ENCODE data around the gene EPHB1.
A peak's percentile ranks its signal among the peaks of the same experiment; 100 is the strongest.

EPHB1 gene

GRCh38 chr3:134796281-134797056 is 1.4 kb downstream of the EPHB1 start:
- H3K4me1 ChIP-seq, result no peaks in the 10 kb centered on the region
- no peaks in the 10 kb centered on the region for H3K36me3 ChIP-seq
- TF ChIP-seq CTCF (IDR thresholded peaks at IDR 0.05; ENCODE audit: low read depth, low read length), result no peak
- H3K27me3 ChIP-seq, result peaks cover 59% of the 10 kb centered on the region
- H3K9me3 ChIP-seq, result no peaks in the 10 kb centered on the region
- peak; percentile 23 for DNase-seq
- H3K4me3 ChIP-seq (ENCODE audit: low read depth, low read length), result peak overlapping the region; percentile 31

GRCh38 chr3:134797057-134797740 is 2.1 kb downstream of the EPHB1 start:
- H3K9me3 ChIP-seq, result no peaks in the 10 kb centered on the region
- TF ChIP-seq CTCF (IDR thresholded peaks at IDR 0.05; ENCODE audit: low read depth, low read length), result no peak
- H3K27me3 ChIP-seq, result peaks cover 59% of the 10 kb centered on the region
- H3K4me3 ChIP-seq (ENCODE audit: low read depth, low read length), result no peak overlapping the region; the same call in 1 of the 2 replicates
- no peak for DNase-seq
- no peaks in the 10 kb centered on the region for H3K4me1 ChIP-seq
- no peaks in the 10 kb centered on the region for H3K36me3 ChIP-seq

- H3K4me3 ChIP-seq (ENCODE audit: low read depth, low read length), result no peak overlapping the region
- no peak for TF ChIP-seq CTCF (IDR thresholded peaks at IDR 0.05; ENCODE audit: low read depth, low read length)
Observed at GRCh38 chr3:134797741-134798451, 2.8 kb downstream of the EPHB1 start.

GRCh38 chr3:134798681-134799311 is 3.7 kb downstream of the EPHB1 start:
- H3K4me1 ChIP-seq, result no peaks in the 10 kb centered on the region
- no peaks in the 10 kb centered on the region for H3K9me3 ChIP-seq
- H3K4me3 ChIP-seq (ENCODE audit: low read depth, low read length), result no peak overlapping the region
- peaks cover 59% of the 10 kb centered on the region for H3K27me3 ChIP-seq
- no peak for TF ChIP-seq CTCF (IDR thresholded peaks at IDR 0.05; ENCODE audit: low read depth, low read length)
- DNase-seq, result no peak
- no peaks in the 10 kb centered on the region for H3K36me3 ChIP-seq

More at GRCh38 chr3:134797741-134798451, 2.8 kb downstream of the EPHB1 start:
- H3K36me3 ChIP-seq, result no peaks in the 10 kb centered on the region
- no peak for DNase-seq
- H3K27me3 ChIP-seq, result peaks cover 59% of the 10 kb centered on the region
- no peaks in the 10 kb centered on the region for H3K9me3 ChIP-seq
- no peaks in the 10 kb centered on the region for H3K4me1 ChIP-seq

- no peak for TF ChIP-seq CTCF (IDR thresholded peaks at IDR 0.05; ENCODE audit: low read depth, low read length)
- DNase-seq, result no peak
- Histone ChIP-seq H3K4me3 (ENCODE audit: low read depth, low read length) (no peak overlapping the region), H3K9me3 (no peaks in the 10 kb centered on the region), H3K4me1 (no peaks in the 10 kb centered on the region), H3K36me3 (no peaks in the 10 kb centered on the region), H3K27me3 (peaks cover 55% of the 10 kb centered on the region)
Observed at GRCh38 chr3:134799393-134799792, 4.3 kb downstream of the EPHB1 start.
